ENCODE data around the gene ADGRF4.

ADGRF4 gene, protein sequence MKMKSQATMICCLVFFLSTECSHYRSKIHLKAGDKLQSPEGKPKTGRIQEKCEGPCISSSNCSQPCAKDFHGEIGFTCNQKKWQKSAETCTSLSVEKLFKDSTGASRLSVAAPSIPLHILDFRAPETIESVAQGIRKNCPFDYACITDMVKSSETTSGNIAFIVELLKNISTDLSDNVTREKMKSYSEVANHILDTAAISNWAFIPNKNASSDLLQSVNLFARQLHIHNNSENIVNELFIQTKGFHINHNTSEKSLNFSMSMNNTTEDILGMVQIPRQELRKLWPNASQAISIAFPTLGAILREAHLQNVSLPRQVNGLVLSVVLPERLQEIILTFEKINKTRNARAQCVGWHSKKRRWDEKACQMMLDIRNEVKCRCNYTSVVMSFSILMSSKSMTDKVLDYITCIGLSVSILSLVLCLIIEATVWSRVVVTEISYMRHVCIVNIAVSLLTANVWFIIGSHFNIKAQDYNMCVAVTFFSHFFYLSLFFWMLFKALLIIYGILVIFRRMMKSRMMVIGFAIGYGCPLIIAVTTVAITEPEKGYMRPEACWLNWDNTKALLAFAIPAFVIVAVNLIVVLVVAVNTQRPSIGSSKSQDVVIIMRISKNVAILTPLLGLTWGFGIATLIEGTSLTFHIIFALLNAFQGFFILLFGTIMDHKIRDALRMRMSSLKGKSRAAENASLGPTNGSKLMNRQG

GRCh38 chr6:47698342-47698787, at the start of gene ADGRF4:
TSS of gene ADGRF4 (plus strand) at chr6:47698580. CDS start at chr6:47707246, 8,666 bp downstream.
- Histone ChIP-seq H3K36me3 (ENCODE audit: insufficient read depth, low read length) (no peaks in the 10 kb centered on the region), H2AFZ (ENCODE audit: low read depth, low read length) (no peak within 1 kb of the TSS), H3K27me3 (ENCODE audit: insufficient read depth, low read length) (no peaks in the 10 kb centered on the region), H3K4me3 (ENCODE audit: low read length) (no peak within 1 kb of the TSS), H3K4me1 (ENCODE audit: insufficient read depth, low read length) (no peaks in the 10 kb centered on the region), H3K9me3 (ENCODE audit: low read length) (no peaks in the 10 kb centered on the region)

DNA sequence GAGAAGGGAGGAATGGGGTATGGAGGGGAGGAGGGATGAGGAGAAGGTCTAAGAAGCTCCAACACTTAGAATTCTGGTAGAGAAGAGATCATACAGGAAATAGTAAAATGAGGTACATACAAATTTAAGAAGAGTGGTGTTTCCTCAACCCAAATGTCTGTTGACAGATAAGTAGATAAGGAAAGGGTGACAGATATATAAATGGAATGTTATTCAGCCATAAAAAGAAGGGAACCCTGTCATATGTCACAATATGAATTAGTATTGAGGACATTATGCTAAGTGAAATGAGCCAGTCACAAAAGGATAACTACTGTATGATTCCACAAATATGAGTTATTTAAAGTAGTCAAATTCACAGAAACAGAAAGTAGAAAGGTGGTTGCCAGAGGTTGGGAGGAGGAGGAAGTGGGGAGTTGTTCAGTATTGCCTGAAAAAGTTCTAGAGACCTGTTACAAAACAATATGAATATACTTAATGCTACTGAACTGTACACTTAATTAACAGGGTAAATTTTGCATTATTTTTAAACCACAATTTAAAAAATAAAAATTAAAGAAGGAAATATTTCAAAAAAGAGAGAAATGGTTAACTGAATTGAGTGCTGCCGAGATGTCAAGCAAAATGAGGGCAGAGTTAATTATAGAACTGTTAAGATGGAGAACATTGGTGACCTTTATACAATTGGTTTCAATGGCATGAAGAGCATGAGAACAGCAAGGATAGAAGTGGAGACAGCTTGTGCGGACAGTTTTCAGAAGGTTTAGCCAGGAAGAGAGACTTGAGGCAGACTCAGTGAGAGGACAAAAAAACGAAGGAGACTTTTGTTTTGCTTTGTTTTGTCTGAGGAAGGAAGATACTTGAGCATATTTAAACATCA, 47.6 kb upstream of the ADGRF4 start:
- Histone ChIP-seq H3K4me3 (ENCODE audit: low read length) (no peak overlapping the region), H3K4me1 (ENCODE audit: insufficient read depth, low read length) (no peaks in the 10 kb centered on the region), H3K36me3 (ENCODE audit: insufficient read depth, low read length) (no peaks in the 10 kb centered on the region), H2AFZ (ENCODE audit: low read depth, low read length) (no peak overlapping the region), H3K27me3 (ENCODE audit: insufficient read depth, low read length) (no peaks in the 10 kb centered on the region), H3K9me3 (ENCODE audit: low read length) (no peaks in the 10 kb centered on the region)

- H3K4me1 ChIP-seq (ENCODE audit: insufficient read depth, low read length): no peaks in the 10 kb centered on the region
- H3K9me3 ChIP-seq (ENCODE audit: low read length): no peaks in the 10 kb centered on the region
- no peak overlapping the region for H3K4me3 ChIP-seq (ENCODE audit: low read length)
- no peaks in the 10 kb centered on the region for H3K36me3 ChIP-seq (ENCODE audit: insufficient read depth, low read length)
- H3K27me3 ChIP-seq (ENCODE audit: insufficient read depth, low read length): no peaks in the 10 kb centered on the region
- no peak overlapping the region for H2AFZ ChIP-seq (ENCODE audit: low read depth, low read length)
These were observed 46.9 kb upstream of the ADGRF4 start for GRCh38 chr6:47651505-47651944.

- H3K4me1 ChIP-seq (ENCODE audit: insufficient read depth, low read length): no peaks in the 10 kb centered on the region
- H2AFZ ChIP-seq (ENCODE audit: low read depth, low read length): no peak overlapping the region
- H3K9me3 ChIP-seq (ENCODE audit: low read length): no peaks in the 10 kb centered on the region
- no peaks in the 10 kb centered on the region for H3K27me3 ChIP-seq (ENCODE audit: insufficient read depth, low read length)
- H3K36me3 ChIP-seq (ENCODE audit: insufficient read depth, low read length): no peaks in the 10 kb centered on the region
- no peak overlapping the region for H3K4me3 ChIP-seq (ENCODE audit: low read length)
These were observed 44.7 kb upstream of the ADGRF4 start for GRCh38 chr6:47653706-47654105.

- no peaks in the 10 kb centered on the region for H3K36me3 ChIP-seq (ENCODE audit: insufficient read depth, low read length)
- H2AFZ ChIP-seq (ENCODE audit: low read depth, low read length): no peak overlapping the region
- no peak overlapping the region for H3K4me3 ChIP-seq (ENCODE audit: low read length)
- no peaks in the 10 kb centered on the region for H3K27me3 ChIP-seq (ENCODE audit: insufficient read depth, low read length)
- H3K4me1 ChIP-seq (ENCODE audit: insufficient read depth, low read length): no peaks in the 10 kb centered on the region
- no peaks in the 10 kb centered on the region for H3K9me3 ChIP-seq (ENCODE audit: low read length)
These were observed 44.1 kb upstream of the ADGRF4 start for GRCh38 chr6:47654255-47654654.

GRCh38 chr6:47655719-47656595, 42.4 kb upstream of the ADGRF4 start:
- H3K9me3 ChIP-seq (ENCODE audit: low read length): no peaks in the 10 kb centered on the region

DNA sequence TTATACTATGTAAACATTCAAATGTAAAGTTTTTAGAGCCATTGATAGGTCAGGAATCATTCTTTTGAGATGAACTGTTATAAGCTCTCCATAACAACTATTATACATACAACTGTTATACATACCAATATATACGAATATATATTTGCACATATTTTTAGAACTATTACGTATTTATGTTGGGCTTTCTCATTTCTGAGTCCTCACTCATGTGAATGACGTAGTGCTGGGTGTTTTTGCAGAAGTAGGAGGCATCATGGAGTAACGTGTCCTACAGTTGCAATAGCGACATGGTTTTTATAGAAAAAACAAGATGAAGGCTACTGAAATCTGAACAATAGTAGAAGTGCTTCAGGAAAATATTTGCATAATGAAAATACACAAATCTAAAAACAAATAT, 36.4 kb upstream of the ADGRF4 start:
- no peak overlapping the region for H3K4me3 ChIP-seq (ENCODE audit: low read length)
- no peaks in the 10 kb centered on the region for H3K36me3 ChIP-seq (ENCODE audit: insufficient read depth, low read length)
- H3K9me3 ChIP-seq (ENCODE audit: low read length): no peaks in the 10 kb centered on the region
- H3K27me3 ChIP-seq (ENCODE audit: insufficient read depth, low read length): peaks cover 2% of the 10 kb centered on the region
- no peaks in the 10 kb centered on the region for H3K4me1 ChIP-seq (ENCODE audit: insufficient read depth, low read length)
- no peak overlapping the region for H2AFZ ChIP-seq (ENCODE audit: low read depth, low read length)

More at GRCh38 chr6:47655719-47656595, 42.4 kb upstream of the ADGRF4 start:
- peaks cover under 1% of the 10 kb centered on the region for H3K27me3 ChIP-seq (ENCODE audit: insufficient read depth, low read length)
- H2AFZ ChIP-seq (ENCODE audit: low read depth, low read length): no peak overlapping the region
- no peaks in the 10 kb centered on the region for H3K4me1 ChIP-seq (ENCODE audit: insufficient read depth, low read length)
- no peak overlapping the region for H3K4me3 ChIP-seq (ENCODE audit: low read length)
- H3K36me3 ChIP-seq (ENCODE audit: insufficient read depth, low read length): no peaks in the 10 kb centered on the region

GRCh38 chr6:47663462-47664216, 34.7 kb upstream of the ADGRF4 start:
- Histone ChIP-seq H3K27me3 (ENCODE audit: insufficient read depth, low read length) (peaks cover 2% of the 10 kb centered on the region), H3K9me3 (ENCODE audit: low read length) (no peaks in the 10 kb centered on the region), H3K4me1 (ENCODE audit: insufficient read depth, low read length) (no peaks in the 10 kb centered on the region), H2AFZ (ENCODE audit: low read depth, low read length) (no peak overlapping the region), H3K4me3 (ENCODE audit: low read length) (no peak overlapping the region), H3K36me3 (ENCODE audit: insufficient read depth, low read length) (no peaks in the 10 kb centered on the region)

- no peaks in the 10 kb centered on the region for H3K9me3 ChIP-seq (ENCODE audit: low read length)
- no peaks in the 10 kb centered on the region for H3K36me3 ChIP-seq (ENCODE audit: insufficient read depth, low read length)
These were observed 33.3 kb upstream of the ADGRF4 start for GRCh38 chr6:47665112-47665511.

GRCh38 chr6:47669684-47670513, 28.5 kb upstream of the ADGRF4 start:
- Histone ChIP-seq H3K4me1 (ENCODE audit: insufficient read depth, low read length) (peaks cover 15% of the 10 kb centered on the region), H3K4me3 (ENCODE audit: low read length) (peak overlapping the region; percentile 36), H2AFZ (ENCODE audit: low read depth, low read length) (peak overlapping the region; percentile 69), H3K27me3 (ENCODE audit: insufficient read depth, low read length) (no peaks in the 10 kb centered on the region), H3K9me3 (ENCODE audit: low read length) (no peaks in the 10 kb centered on the region), H3K36me3 (ENCODE audit: insufficient read depth, low read length) (no peaks in the 10 kb centered on the region)

More at GRCh38 chr6:47665112-47665511, 33.3 kb upstream of the ADGRF4 start:
- Histone ChIP-seq H3K4me3 (ENCODE audit: low read length) (no peak overlapping the region), H3K27me3 (ENCODE audit: insufficient read depth, low read length) (peaks cover 2% of the 10 kb centered on the region), H3K4me1 (ENCODE audit: insufficient read depth, low read length) (peaks cover 3% of the 10 kb centered on the region), H2AFZ (ENCODE audit: low read depth, low read length) (no peak overlapping the region)

GRCh38 chr6:47670851-47671250, 27.5 kb upstream of the ADGRF4 start:
- Histone ChIP-seq H3K4me1 (ENCODE audit: insufficient read depth, low read length) (peaks cover 15% of the 10 kb centered on the region), H3K27me3 (ENCODE audit: insufficient read depth, low read length) (no peaks in the 10 kb centered on the region), H2AFZ (ENCODE audit: low read depth, low read length) (no peak overlapping the region), H3K4me3 (ENCODE audit: low read length) (no peak overlapping the region), H3K9me3 (ENCODE audit: low read length) (no peaks in the 10 kb centered on the region), H3K36me3 (ENCODE audit: insufficient read depth, low read length) (no peaks in the 10 kb centered on the region)
